ENCODE results near the gene ACVR1. TPM values are rescaled to one million over a fixed set of nuclear protein-coding genes. Genes with fewer than 3 reads are reported as not detected.
"Not testable (repeated sequence)": the region's sequence is repeated elsewhere in the genome, so short reads cannot be mapped to it uniquely, and the experiment has no call there.

Gene ACVR1
- total RNA-seq, 1 donor from 2014 or later: 35.5 TPM

DNA sequence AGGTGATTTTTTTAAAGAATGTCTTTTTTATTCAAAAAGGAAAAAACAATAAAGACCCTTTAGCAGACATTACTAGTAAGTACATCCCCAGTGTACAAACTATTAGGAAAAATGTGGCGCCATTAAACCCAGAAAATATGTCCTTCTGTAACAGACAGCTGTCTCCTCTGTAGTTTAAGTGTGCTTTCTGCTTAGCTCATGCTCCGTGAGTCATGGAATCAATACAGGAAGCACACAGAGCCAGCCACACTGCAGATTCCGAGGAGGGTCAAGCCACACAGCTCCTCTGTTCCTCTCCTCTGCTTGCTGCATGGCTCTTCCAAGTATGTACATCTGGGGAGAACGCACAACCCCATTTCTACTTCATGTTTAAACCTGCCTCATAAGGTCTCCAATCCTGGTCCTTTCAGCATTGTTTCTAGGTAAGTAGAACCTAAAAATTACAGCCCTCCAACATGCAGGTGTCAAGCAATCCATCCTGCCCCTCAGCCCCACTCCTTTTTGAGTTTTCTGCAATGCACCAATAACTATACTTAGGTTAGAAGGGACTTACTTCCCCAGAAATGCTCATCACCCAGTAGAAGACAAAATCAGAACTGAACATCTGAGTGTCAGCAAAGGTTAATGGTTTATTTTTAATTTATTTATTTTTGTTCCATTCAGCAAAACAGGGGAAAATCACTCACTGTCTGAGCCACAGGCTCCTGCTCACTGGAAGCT, 37.5 kb downstream of the ACVR1 start:
- DNase-seq (ENCODE audit: low spot score) (no peak), ATAC-seq (peak; percentile 91)
- intact Hi-C loops (cut with DNase I): loop anchor here (5.0 kb wide), 1 partner anchor 821 kb away; no protein-coding TSS in a partner anchor

DNA sequence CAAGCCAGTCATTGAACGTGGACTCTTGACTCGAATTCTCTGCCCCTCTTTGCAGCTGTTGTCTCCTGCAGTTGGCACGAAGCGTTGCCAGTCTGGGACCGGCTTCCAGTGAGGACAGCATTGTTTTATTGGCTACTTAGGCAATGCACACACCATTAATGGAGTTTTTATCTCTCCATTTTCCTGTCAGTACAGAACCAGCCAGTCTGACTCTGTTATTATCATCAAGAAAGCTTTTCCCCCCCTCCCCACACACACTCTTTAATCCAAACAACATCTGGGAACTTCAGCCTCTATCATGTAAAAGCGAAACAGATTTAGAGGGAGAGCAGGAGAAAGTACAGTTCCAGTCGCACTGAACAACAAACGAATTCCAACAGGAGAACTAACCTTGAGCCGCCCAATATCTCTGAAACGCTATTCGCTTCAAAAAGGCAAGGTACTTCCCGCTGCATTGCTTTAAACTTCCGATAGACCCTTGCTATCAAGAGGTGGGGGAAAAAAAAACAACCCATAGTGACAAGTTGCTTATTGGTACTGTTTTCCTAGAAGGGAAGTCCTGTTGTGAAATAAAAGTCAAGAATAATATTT, 38.2 kb downstream of the ACVR1 start:
- DNase-seq (ENCODE audit: low spot score): no peak
- intact Hi-C loops (cut with DNase I): loop anchor here (1.0 to 5.0 kb wide), 2 partner anchors 12 to 821 kb away; no protein-coding TSS in a partner anchor
- no peak for ATAC-seq

DNA sequence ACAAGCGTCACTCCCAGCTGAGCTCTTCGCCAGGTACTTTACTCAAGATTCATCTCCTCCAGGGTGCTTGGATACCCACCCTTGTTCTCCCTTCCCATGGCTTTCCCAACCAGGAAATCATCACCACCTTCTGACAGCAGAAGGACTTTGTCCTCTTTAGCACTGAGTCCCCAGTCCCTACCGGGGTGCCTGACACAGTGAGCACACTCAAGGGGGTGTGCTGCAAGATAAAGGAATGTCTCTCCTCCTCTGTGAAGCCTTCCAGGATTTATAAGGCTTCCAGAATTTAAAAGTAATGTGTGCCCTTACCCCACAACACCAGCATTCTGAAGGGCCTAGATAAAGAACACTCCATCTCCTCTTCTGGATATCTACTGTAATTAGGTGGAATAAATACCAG, 39.6 kb downstream of the ACVR1 start:
- no peak for ATAC-seq
- DNase-seq (ENCODE audit: low spot score): no peak
- intact Hi-C loops (cut with DNase I): loop anchor here (5.0 kb wide), 1 partner anchor 819 kb away; no protein-coding TSS in a partner anchor

DNA sequence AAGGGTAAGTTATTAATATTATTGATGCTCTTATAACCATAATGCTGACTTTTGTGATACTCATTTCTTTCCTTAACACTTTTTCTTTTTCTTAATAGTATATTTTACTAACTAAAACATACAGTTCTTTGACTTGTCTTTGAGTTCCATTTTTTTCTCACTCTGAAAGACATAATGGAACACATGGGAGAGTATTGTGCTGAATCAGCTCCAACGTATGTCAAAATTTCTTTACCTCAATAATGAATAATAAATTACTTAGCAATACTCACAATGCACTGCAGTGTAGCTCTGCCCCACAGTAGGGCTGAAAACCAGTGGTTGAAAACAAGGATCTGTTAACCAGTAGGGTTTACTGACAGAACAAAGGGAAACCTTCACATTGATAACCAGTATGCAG, 40.7 kb downstream of the ACVR1 start:
- intact Hi-C loops (cut with DNase I): loop anchor here (5.0 kb wide), 1 partner anchor 818 kb away; no protein-coding TSS in a partner anchor
- no peak for ATAC-seq
- DNase-seq (ENCODE audit: low spot score): no peak

DNA sequence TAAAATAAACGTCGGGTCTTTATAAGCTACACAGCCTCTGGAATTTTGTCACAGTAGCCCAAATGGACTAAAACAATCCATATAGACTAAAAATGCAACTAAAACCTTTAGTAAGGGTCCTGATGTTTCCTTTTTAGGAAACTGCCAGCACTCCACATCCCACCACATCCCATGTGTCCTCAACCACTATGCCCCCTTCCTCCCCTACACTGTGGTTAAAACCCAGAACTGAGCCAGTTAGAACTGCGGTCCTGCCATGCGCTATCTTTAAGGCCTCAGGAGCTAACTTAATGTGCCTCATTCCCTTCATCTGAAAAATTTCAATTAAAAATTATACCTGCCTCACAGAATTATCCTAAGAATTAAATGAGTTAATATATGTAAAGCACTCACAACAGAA, 41.1 kb downstream of the ACVR1 start:
- ATAC-seq: no peak
- intact Hi-C loops (cut with DNase I): loop anchor here (5.0 kb wide), 1 partner anchor 818 kb away; no protein-coding TSS in a partner anchor
- DNase-seq (ENCODE audit: low spot score): no peak

DNA sequence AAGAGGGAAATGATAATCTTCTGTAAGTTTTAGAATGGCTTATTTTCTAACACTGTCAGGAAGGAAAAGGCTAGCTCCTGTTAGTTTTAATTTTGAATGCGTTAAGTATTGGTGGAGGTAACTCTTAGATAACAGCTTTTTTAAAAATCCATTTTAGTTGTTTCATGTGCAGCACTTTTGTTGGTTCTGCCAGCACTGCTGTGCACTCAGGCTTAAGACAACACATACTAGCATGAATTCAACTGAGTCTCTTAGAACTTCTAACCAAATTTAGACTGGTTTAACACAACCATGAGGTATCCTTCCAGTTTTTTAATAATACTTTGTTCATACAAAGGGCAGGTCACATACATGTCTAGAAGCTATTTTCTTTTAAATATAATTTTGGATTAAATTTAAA, 42.4 kb downstream of the ACVR1 start:
- intact Hi-C loops (cut with DNase I): no loop called here
- DNase-seq (ENCODE audit: low spot score) (no peak), ATAC-seq (no peak)

DNA sequence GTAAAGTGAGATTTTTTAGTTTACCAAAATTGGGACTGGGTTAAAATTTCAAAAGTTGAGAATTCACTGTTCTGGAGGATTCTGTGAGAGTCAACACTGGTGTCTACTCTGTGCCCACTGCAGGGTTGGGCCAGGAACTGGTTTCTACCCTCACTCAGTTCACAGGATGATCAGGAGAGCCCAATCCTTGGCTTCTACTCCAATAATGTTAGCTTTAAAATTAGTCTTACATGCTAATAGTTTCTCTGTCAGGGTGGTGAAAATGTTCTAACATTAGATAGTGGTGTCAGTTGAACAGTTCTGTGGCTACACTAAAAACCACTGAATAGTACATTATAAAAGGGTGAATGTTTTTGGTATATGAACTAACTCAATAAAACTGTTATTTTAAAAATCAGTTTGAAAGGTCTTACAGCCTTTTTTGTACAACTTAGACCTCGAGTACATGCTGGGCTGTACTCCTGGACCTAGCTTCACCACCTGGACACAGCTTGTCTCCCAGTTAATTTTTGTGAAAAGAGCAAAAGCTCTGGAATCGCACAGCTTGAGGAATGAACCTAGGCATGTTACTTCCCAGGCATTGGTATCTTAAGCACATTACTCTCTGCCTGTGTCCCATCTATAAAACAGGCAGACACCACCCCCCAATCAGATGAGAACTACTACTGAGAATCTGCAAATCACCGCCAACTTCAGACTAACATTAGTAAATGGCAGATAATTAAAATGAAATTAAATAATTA, 44.4 kb downstream of the ACVR1 start:
- ATAC-seq: peak; percentile 51
- intact Hi-C loops (cut with DNase I): no loop called here
- DNase-seq (ENCODE audit: low spot score): no peak

DNA sequence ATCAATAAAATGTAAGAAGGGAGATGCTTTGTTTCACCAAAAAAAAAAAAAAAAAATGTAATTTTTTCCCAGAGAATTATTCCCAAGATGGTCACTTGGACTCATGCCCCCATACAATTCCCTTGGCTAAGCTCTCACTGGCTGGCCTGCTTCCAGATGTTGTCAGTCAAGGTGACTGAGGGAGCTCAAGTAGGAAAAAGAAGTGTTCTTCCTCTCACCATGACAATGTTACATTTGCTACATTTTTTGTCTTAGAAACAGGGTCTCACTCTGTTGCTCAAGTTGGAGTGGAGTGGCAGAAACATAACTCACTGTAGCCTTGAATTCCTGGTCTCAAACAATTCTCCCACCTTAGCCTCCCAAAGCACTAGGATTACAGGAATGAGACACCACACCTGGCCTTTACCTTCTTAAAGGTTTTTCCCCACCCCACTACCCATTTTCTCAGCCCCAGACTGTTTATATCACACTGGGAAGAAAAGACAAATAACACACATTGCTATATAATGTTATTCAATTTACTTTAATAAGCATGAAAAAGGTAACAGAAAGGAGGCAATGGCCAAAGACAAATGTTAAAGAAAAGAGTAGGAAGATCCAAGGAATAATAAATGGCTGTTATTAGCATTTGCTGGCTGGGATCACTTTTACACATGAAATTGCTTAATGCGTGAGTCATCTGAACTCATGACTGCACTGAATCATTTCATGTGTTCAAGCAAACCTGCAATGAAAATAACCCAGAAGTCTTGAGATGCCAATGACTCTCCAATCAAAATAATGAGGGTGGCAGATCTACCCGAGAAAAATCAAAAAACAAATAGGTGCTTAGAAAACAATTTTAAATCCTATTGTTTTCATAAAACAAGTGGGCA, 45.2 kb downstream of the ACVR1 start:
- ATAC-seq: peak; percentile 94
- intact Hi-C loops (cut with DNase I): no loop called here
- DNase-seq (ENCODE audit: low spot score): no peak

DNA sequence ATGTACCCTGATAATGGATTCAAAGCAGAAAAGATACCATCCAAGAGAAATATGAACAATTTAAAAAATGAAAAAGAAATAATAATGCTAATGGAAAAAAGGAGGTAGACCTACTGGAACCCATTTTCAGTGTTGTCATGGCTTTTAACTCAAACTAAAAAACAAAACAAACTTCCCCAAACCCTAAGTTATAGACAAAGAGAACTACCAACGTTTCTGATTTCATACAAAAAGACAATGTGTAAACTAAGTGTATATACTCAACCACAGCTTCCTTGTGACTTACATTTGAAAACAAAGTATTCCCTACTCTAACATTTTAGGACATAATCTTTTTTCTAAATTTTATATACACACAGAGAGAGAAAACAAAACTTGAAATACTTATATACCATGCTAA, 45.9 kb downstream of the ACVR1 start:
- no peak for ATAC-seq
- intact Hi-C loops (cut with DNase I): no loop called here
- no peak for DNase-seq (ENCODE audit: low spot score)

DNA sequence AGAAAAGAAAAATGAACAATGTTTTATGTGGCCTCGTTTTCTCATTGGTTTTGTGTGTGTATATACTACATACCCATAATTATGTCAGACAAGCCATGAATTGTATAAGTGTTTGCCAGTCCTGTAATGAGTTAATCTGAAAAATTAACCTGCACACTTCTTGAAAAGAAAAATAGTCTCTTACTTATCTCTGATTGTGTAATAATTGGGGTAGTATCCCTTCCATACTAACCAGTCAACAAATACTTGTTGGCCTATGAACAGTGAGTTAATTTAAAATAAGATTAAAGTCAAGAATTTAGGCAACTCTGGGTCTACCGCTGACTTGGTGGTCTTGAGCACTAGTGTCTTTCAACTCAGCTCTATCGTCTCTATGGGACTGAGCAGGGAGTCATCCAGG, 48.8 kb downstream of the ACVR1 start:
- DNase-seq (ENCODE audit: low spot score) (no peak), ATAC-seq (no peak)
- intact Hi-C loops (cut with DNase I): no loop called here

DNA sequence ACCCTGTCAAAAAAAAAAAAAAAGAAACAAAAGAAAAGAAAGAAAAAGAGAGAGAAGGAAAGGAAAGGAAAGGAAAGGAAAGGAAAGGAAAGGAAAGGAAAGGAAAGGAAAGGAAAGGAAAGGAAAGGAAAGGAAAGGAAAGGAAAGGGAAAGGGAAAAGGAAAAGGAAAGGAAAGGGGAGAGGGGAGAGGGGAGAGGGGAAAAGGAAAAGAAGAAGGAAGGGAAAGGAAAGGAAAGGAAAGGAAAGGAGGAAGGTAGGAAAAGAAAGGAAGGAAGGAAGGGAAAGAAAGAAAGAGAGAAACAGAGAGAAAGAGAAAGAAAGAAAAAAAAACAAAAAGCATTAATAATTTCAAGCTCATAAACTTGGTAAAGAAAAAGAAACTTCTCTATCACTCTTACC, 49.5 kb downstream of the ACVR1 start:
- intact Hi-C loops (cut with DNase I): loop anchor here (1.0 kb wide), 1 partner anchor 11 kb away; no protein-coding TSS in a partner anchor
- ATAC-seq; DNase-seq (ENCODE audit: low spot score): not testable (repeated sequence)

DNA sequence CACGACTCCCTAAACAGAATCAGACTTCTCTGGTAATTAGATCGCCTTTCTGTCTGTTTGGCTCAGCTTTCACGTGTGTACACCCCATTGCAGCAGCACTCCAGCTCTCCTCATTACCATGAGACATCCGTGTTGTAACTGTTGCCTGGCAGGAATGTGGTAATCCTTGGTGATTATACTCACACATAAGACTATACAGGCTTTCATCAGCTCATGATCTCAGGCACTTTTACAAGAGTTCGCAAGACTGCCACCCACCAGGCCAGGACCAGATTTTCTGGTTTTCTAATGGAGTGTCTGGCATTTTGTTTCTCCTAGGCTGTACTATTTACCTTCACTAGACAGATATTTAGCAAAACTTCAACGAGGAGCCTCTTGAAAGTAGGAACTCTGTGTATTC, 50.2 kb downstream of the ACVR1 start:
- DNase-seq (ENCODE audit: low spot score): no peak
- ATAC-seq: peak; percentile 61
- intact Hi-C loops (cut with DNase I): loop anchor here (1.0 kb wide), 1 partner anchor 11 kb away; no protein-coding TSS in a partner anchor

DNA sequence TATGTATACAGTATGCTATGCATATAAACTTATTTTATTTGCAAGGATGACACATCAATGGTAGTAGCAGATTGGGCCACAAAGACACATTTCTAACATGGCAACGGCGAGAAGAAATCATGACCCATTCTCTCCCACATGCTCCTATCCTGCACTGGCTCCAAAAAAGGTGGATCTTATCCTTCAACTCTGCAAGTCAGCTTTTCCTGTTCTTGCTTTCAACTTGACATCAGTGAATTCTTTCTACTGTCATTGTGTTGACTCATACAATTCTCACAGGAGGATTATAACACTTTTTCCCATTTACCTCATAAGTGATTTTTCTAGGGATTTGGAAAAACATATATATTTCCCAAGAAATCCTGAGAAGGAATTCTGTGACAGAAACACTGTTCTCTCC, 53.1 kb downstream of the ACVR1 start:
- DNase-seq (ENCODE audit: low spot score) (no peak), ATAC-seq (no peak)
- intact Hi-C loops (cut with DNase I): no loop called here

DNA sequence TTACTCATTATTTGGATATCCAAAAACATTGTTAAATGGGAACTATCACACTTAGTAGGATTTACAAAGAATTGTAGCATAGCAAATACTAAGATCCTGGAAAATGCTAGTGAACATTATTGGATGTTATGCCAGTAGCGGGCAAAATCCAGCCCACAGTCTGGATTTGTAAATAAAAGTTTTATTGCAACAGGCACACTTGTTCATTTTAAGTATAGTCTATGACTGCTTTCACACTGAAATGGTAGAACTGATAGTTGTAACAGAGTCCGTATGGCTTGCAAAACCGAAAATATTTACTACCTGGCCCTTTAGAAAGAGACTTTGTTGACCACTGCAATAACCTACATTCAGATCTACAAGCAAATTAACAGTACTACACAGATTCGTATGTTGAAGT, 53.6 kb downstream of the ACVR1 start:
- DNase-seq (ENCODE audit: low spot score) (no peak), ATAC-seq (no peak)
- intact Hi-C loops (cut with DNase I): no loop called here

DNA sequence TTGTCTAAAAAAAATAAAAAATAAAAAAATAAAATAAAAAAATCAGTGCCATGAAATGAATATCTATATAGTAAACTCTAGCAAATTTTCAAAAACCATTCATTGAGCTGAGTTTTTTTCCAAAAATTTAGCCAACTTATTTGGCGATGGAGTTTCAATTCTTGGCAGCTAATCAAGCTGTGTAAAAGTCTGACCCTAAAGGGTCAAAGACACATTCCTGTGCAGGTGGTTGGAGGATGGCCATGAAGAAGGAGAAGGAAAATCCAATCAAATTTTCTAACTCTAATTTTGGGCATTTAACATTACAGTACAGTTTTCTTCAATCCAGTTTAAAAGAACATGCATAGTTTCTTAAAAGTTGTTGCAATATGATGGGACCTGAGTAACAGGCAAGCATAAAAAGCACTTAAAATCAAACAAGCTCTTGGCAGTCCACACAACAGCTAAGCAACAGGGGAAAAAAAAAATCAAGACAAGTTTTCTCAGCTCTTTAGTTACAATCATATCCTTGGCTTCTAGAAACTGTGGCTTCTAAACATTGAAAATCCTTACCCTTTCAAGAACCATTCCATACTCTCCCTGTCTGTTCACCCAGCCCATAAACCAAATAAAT, 54.5 kb downstream of the ACVR1 start:
- DNase-seq (ENCODE audit: low spot score): no peak
- intact Hi-C loops (cut with DNase I): no loop called here
- peak; percentile 62 for ATAC-seq

DNA sequence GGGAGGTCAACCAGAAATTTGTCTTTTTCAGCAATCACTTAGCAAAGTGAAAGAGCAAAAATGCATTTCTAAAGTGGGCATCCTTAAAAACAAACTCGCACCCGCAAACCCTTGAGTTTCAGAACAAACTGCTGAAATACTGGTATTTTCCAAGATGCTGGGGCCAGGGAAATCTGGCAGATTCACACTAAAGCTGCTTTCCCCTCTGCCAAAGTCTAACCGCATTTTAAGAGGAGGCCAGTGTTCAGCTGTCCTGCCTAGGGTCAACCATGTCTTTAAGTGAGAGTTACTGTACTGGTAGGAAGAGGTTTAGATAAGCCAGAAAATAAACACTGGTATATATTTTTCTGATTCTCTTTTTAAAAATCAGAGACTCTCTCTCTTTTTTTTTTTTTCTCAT, 55.9 kb downstream of the ACVR1 start:
- intact Hi-C loops (cut with DNase I): no loop called here
- ATAC-seq (peak; percentile 84), DNase-seq (ENCODE audit: low spot score) (no peak)

DNA sequence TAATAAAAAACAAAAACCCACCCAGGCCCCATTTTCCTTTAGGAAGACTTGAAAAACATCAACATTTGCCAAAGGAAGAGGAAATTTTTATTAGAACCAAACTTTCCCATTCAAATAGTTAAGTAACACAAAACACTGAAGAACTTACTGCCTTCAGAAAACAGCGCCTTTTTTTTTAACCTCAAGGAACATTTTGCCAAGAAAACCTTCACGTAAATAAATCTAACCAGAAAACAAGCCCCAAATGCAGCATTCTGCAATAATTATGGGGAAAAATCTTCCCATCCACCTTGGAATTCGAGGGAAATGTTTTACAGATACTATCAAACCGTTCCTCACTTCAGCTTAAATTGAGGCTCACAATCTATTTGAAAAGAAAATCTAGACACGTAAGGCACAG, 56.4 kb downstream of the ACVR1 start:
- DNase-seq (ENCODE audit: low spot score) (no peak), ATAC-seq (peak; percentile 13)
- intact Hi-C loops (cut with DNase I): no loop called here

DNA sequence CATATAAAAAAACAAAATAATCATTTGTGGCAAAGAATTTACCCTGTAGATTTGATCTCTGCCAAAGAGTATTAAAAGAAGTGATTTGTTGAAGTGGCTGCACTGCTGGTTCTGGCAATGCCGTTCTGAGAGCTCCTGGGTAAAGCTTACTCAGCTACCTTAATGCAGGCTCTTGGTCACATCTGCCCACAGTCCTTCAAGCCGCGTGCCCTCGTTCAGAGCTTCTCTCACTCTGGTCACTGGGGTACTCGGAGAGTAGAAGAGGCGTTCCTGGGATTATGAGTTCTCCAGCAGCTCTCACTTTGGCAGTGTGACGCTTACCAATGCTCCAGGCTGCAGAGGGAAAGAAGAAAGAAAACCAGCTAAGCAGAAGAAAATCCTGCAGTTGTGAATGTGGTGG, 57.9 kb downstream of the ACVR1 start:
- no peak for DNase-seq (ENCODE audit: low spot score)
- ATAC-seq: no peak
- intact Hi-C loops (cut with DNase I): no loop called here

DNA sequence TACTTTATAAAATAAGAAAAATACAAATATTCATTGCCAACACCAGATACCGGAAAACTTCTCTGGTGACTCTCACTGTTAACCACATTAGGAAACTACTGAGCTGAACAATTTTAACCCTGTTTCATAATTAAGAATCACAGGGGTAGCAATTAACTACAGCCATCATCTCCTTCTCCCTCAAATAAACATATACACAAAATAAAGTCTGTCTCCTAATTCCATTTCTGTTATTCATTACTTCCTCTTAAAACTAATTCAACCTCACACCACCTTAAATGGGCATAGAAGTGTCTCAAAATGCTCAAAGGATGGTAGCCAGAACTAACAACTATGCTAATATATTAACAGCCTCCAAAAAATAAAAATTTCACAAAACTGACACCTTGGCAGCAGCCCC, 60.7 kb downstream of the ACVR1 start:
- DNase-seq (ENCODE audit: low spot score): no peak
- intact Hi-C loops (cut with DNase I): no loop called here
- no peak for ATAC-seq
